ENCODE results near the gene PHF2.

DNA sequence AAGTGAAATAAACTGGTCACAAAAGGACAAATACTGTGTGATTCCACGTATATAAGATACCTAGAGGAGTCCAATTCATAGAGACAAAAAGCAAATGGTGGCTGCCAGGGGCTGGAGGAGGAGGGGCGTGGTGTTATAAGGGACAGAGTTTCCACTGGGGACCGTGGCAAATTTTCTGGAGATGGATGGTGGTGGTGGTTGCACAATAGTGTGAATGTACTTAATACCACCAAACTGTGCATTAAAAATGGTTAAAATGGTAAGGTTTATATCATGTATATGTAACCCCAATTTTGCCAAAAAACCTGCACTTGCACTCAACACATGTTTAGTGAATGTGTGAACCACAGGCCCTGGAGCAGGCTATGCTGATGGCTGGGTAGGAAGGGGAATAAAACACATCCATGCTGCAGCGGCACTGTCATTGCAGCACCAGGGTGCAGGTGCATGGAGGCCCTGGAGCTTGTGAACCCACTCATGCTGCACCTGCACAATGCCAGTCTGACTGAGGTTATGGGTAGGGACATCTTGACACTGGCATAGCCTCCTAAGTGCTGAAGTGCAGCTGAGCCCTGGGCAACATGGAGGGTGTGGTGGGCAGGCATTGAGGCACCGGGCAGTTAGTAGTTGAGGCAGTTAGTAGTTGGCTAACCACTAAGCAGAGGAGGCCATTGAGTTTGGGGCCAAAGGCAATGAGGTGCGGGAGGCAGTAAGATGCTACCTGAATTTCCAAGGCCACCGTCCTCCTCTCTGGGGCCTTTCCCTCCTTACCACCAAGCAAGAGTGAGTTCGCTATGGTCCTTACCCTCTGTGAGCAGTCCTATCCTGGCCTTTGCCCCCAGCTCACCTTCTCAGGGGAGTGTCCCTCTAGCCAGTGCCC, 3.5 kb upstream of the PHF2 start:
- no peak for TF ChIP-seq POLR2A (IDR thresholded peaks at IDR 0.05)
- TF ChIP-seq, protein P1, sequence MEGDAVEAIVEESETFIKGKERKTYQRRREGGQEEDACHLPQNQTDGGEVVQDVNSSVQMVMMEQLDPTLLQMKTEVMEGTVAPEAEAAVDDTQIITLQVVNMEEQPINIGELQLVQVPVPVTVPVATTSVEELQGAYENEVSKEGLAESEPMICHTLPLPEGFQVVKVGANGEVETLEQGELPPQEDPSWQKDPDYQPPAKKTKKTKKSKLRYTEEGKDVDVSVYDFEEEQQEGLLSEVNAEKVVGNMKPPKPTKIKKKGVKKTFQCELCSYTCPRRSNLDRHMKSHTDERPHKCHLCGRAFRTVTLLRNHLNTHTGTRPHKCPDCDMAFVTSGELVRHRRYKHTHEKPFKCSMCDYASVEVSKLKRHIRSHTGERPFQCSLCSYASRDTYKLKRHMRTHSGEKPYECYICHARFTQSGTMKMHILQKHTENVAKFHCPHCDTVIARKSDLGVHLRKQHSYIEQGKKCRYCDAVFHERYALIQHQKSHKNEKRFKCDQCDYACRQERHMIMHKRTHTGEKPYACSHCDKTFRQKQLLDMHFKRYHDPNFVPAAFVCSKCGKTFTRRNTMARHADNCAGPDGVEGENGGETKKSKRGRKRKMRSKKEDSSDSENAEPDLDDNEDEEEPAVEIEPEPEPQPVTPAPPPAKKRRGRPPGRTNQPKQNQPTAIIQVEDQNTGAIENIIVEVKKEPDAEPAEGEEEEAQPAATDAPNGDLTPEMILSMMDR (IDR thresholded peaks at IDR 0.05), result no peak
- TF ChIP-seq POLR2AphosphoS5 (IDR thresholded peaks at IDR 0.05), result no peak
- no peak for TF ChIP-seq EP300 (IDR thresholded peaks at IDR 0.05)

Data from suprapubic skin (tissue), 4 donors.